Lung (tissue), 13 donors: ENCODE results near the gene SLC25A44. TPM values are rescaled to one million over a fixed set of nuclear protein-coding genes. Genes with fewer than 3 reads are reported as not detected.
A peak's percentile ranks its signal among the peaks of the same experiment; 100 is the strongest.

Experiments used
- ATAC-seq: fragments of 200-7000 bp; cut with Tn5 transposase; one replicate; pipeline ENCODE4 v1.9.1; 2020; ENCODE audit warnings: moderate number of reproducible peaks; ENCODE audit not compliant: insufficient read depth, low FRiP score
- DNase-seq, 3 donors: peaks; one replicate each; pipeline ENCODE4 v3.0.0-alpha.2; 2013 to 2017
- H3K27ac ChIP-seq, 2 donors: one replicate each; pipeline ENCODE4 v1.5.1; 2013; ENCODE audit warnings: mild to moderate bottlenecking in 2 of 2, moderate library complexity in 2 of 2, control low read depth in 1 of 2, inconsistent platforms in 1 of 2, low read depth in 1 of 2, low read length in 1 of 2
- H3K27me3 ChIP-seq, 3 donors: one replicate each; pipeline ENCODE4 v1.5.1; 2013; ENCODE audit warnings: low read length in 2 of 3; ENCODE audit not compliant: control insufficient read depth in 3 of 3, insufficient read depth in 3 of 3
- H3K36me3 ChIP-seq, 4 donors: one replicate each; pipeline ENCODE4 v1.5.1; 2013; ENCODE audit warnings: low read length in 4 of 4, mild to moderate bottlenecking in 1 of 4, moderate library complexity in 1 of 4; ENCODE audit not compliant: control insufficient read depth in 4 of 4, insufficient read depth in 4 of 4
- H3K4me1 ChIP-seq, 5 donors: one replicate each; pipeline ENCODE4 v1.5.1; 2013; ENCODE audit warnings: low read length in 5 of 5, mild to moderate bottlenecking in 2 of 5, moderate library complexity in 1 of 5; ENCODE audit not compliant: control insufficient read depth in 5 of 5, insufficient read depth in 5 of 5
- H3K4me3 ChIP-seq: one replicate; pipeline ENCODE4 v1.5.1; 2013; ENCODE audit warnings: mild to moderate bottlenecking, control low read depth, moderate library complexity
- H3K9ac ChIP-seq, 2 donors: one replicate each; pipeline ENCODE4 v1.5.1; 2013; ENCODE audit warnings: low read length in 2 of 2, control low read depth in 1 of 2; ENCODE audit not compliant: insufficient read depth in 1 of 2
- H3K9me3 ChIP-seq, 4 donors: one replicate each; pipeline ENCODE4 v1.5.1; 2013; ENCODE audit warnings: low read length in 3 of 4, mild to moderate bottlenecking in 1 of 4, moderate library complexity in 1 of 4; ENCODE audit not compliant: control insufficient read depth in 4 of 4, insufficient read depth in 3 of 4
- CTCF ChIP-seq: IDR thresholded peaks from 2 replicates; pipeline ENCODE4 v1.5.1; 2012; ENCODE audit warnings: mild to moderate bottlenecking; ENCODE audit errors: control extremely low read depth, extremely low read depth
- WGBS, 2 donors: extraction: QIAGEN DNeasy Blood & Tissue Kit; methylation state at CpG; one replicate each; pipeline ENCODE4 v1.1.7; 2013; 5-methylcytosine and 5-hydroxymethylcytosine counted together
- polyA plus RNA-seq, 2 donors: library from polyadenylated mRNA; stranded (reverse); fragments of 200-250 nt; gene quantifications; one replicate each; pipeline ENCODE4 v1.2.1, GENCODE V29; 2013
- small RNA-seq: library from RNA; depleted of rRNA; stranded (forward); fragments of <200 nt; gene quantifications from one replicate; pipeline ENCODE3, GENCODE V24; 2014; ENCODE audit warnings: low replicate concordance
- total RNA-seq, 2 donors: library from RNA; depleted of rRNA in 1 of 2; stranded (reverse); fragments of >200 nt in 1 of 2; gene quantifications; one replicate each; pipeline ENCODE4 v1.2.1, GENCODE V29; 2014 to 2021
- donor health status: control.
- donor health status: control.
- donor health status: Bipolar disorder and iron deficiency.
- donor health status: healthy.
- donor health status: DM: yes; HTN: yes; CAD: no.

SLC25A44 gene
- total and polyA plus RNA-seq, 4 donors = 8.0 to 28.4 (median 16.5) TPM

GRCh38 chr1:156258859-156259258 lies 65.0 kb downstream of the SLC25A44 start:
- DNase-seq (no peak), ATAC-seq (no peak)
- H3K4me3 ChIP-seq = no peak overlapping the region
- peaks cover 31 to 66% (median 48%) of the 10 kb centered on the region in 4 donors for H3K36me3 ChIP-seq
- H3K9ac ChIP-seq = no peak overlapping the region
- no peak overlapping the region for H3K27ac ChIP-seq
- H3K27me3 ChIP-seq = no peaks in the 10 kb centered on the region
- 97 to 99% methylated on average over 5 to 8 of the region's 8 CpGs for WGBS, 2 donors
- no peak for TF ChIP-seq CTCF
- H3K9me3 ChIP-seq = no peaks in the 10 kb centered on the region
- no peaks in the 10 kb centered on the region for H3K4me1 ChIP-seq

- no peak for DNase-seq
- peaks cover 31 to 68% (median 45%) of the 10 kb centered on the region in 4 donors for H3K36me3 ChIP-seq
- no peak overlapping the region for H3K9ac ChIP-seq
- no peaks in the 10 kb centered on the region for H3K9me3 ChIP-seq
- 82 to 87% methylated on average over 3 of the region's 3 CpGs for WGBS, 2 donors
- no peak for ATAC-seq
- no peaks in the 10 kb centered on the region for H3K27me3 ChIP-seq
- no peak overlapping the region for H3K4me3 ChIP-seq
- no peak overlapping the region for H3K27ac ChIP-seq
- no peaks in the 10 kb centered on the region for H3K4me1 ChIP-seq
- no peak for TF ChIP-seq CTCF
Measured at GRCh38 chr1:156259805-156260204, 65.9 kb downstream of the SLC25A44 start.

GRCh38 chr1:156260896-156261295 lies 67.0 kb downstream of the SLC25A44 start:
- Histone ChIP-seq H3K4me1 (no peaks in the 10 kb centered on the region), H3K27me3 (no peaks in the 10 kb centered on the region), H3K27ac (peak overlapping the region in 1 of 2 donors; percentile 6), H3K4me3 (no peak overlapping the region), H3K36me3 (peaks cover 38 to 74% (median 50%) of the 10 kb centered on the region in 4 donors), H3K9me3 (no peaks in the 10 kb centered on the region), H3K9ac (no peak overlapping the region)
- TF ChIP-seq CTCF = no peak
- ATAC-seq (no peak), DNase-seq (no peak)
- 90 to 99% methylated on average over 2 of the region's 2 CpGs for WGBS, 2 donors

Small RNA genes lying within 50 kb of the gene (small RNA-seq; reads per million reads assigned to genes)
- not detected for gene RF00568

Other genes with a start within 250 kb of the SLC25A44 start
- 100 to 1,000 TPM; 148 to 289 TPM for gene ARHGEF2, start 215.6 kb upstream of the SLC25A44 start, total RNA-seq
- 10 to 100 TPM; 72.0 to 91.4 TPM for gene ARHGEF2, start 215.6 kb upstream of the SLC25A44 start, polyA plus RNA-seq
- gene SSR2, start 173.2 kb upstream of the SLC25A44 start, total RNA-seq = 100 to 1,000 TPM; 281 to 289 TPM
- gene SSR2, start 173.2 kb upstream of the SLC25A44 start, polyA plus RNA-seq = 100 to 1,000 TPM; 294 to 467 TPM
- 10 to 100 TPM; 25.0 to 27.2 TPM for gene UBQLN4, start 140.3 kb upstream of the SLC25A44 start, total RNA-seq
- gene UBQLN4, start 140.3 kb upstream of the SLC25A44 start, polyA plus RNA-seq = 10 to 100 TPM; 16.2 to 20.8 TPM
- gene LAMTOR2, start 139.3 kb upstream of the SLC25A44 start, total RNA-seq = 10 to 100 TPM; 71.2 to 71.5 TPM
- gene LAMTOR2, start 139.3 kb upstream of the SLC25A44 start, polyA plus RNA-seq = 100 to 1,000 TPM; 135 to 143 TPM
- 10 to 100 TPM; 62.7 to 75.2 TPM for gene RAB25, start 132.9 kb upstream of the SLC25A44 start, total RNA-seq
- gene RAB25, start 132.9 kb upstream of the SLC25A44 start, polyA plus RNA-seq = 100 to 1,000 TPM in 1 of 2 donors, 10 to 100 TPM in 1; 99.2 to 156 TPM
- 1 to 10 TPM; 1.1 to 8.1 TPM for gene MEX3A, start 111.6 kb upstream of the SLC25A44 start, total RNA-seq
- gene MEX3A, start 111.6 kb upstream of the SLC25A44 start, polyA plus RNA-seq = under 1 TPM; 0.26 to 1.00 TPM
- gene LMNA, start 79.4 kb upstream of the SLC25A44 start, total RNA-seq = 100 to 1,000 TPM; 182 to 547 TPM
- 100 to 1,000 TPM; 163 to 205 TPM for gene LMNA, start 79.4 kb upstream of the SLC25A44 start, polyA plus RNA-seq
- gene SEMA4A, start 40.5 kb upstream of the SLC25A44 start, total RNA-seq = 10 to 100 TPM; 22.7 to 46.9 TPM
- 10 to 100 TPM; 26.9 to 54.9 TPM for gene SEMA4A, start 40.5 kb upstream of the SLC25A44 start, polyA plus RNA-seq
- gene PMF1, start 18.9 kb downstream of the SLC25A44 start, total RNA-seq = 10 to 100 TPM; 60.0 to 66.9 TPM
- gene PMF1, start 18.9 kb downstream of the SLC25A44 start, polyA plus RNA-seq = 100 to 1,000 TPM in 1 of 2 donors, 10 to 100 TPM in 1; 62.5 to 144 TPM
- gene BGLAP, start 48.1 kb downstream of the SLC25A44 start, total RNA-seq = 1 to 10 TPM; 1.3 to 1.7 TPM
- gene BGLAP, start 48.1 kb downstream of the SLC25A44 start, polyA plus RNA-seq = 1 to 10 TPM in 1 of 2 donors, under 1 TPM in 1; 0.46 to 1.7 TPM
- 1 to 10 TPM; 1.3 to 3.0 TPM for gene PAQR6, start 54.0 kb downstream of the SLC25A44 start, total RNA-seq
- 1 to 10 TPM; 1.7 to 2.6 TPM for gene PAQR6, start 54.0 kb downstream of the SLC25A44 start, polyA plus RNA-seq
- 10 to 100 TPM; 37.3 to 68.4 TPM for gene SMG5, start 88.7 kb downstream of the SLC25A44 start, total RNA-seq
- 10 to 100 TPM; 40.0 to 42.8 TPM for gene SMG5, start 88.7 kb downstream of the SLC25A44 start, polyA plus RNA-seq
- 1 to 10 TPM; 4.5 to 4.7 TPM for gene TMEM79, start 90.2 kb downstream of the SLC25A44 start, total RNA-seq
- 1 to 10 TPM; 2.5 to 4.6 TPM for gene TMEM79, start 90.2 kb downstream of the SLC25A44 start, polyA plus RNA-seq
- gene GLMP, start 101.6 kb downstream of the SLC25A44 start, total RNA-seq = 10 to 100 TPM; 30.1 to 71.0 TPM
- 10 to 100 TPM; 48.2 to 75.8 TPM for gene GLMP, start 101.6 kb downstream of the SLC25A44 start, polyA plus RNA-seq
- gene VHLL, start 105.2 kb downstream of the SLC25A44 start, total RNA-seq = not detected
- not detected for gene VHLL, start 105.2 kb downstream of the SLC25A44 start, polyA plus RNA-seq
- 100 to 1,000 TPM; 128 to 149 TPM for gene CCT3, start 144.2 kb downstream of the SLC25A44 start, total RNA-seq
- gene CCT3, start 144.2 kb downstream of the SLC25A44 start, polyA plus RNA-seq = 100 to 1,000 TPM in 1 of 2 donors, 10 to 100 TPM in 1; 71.6 to 165 TPM
- gene TSACC, start 144.4 kb downstream of the SLC25A44 start, total RNA-seq = not detected
- under 1 TPM; 0.29 to 0.45 TPM for gene TSACC, start 144.4 kb downstream of the SLC25A44 start, polyA plus RNA-seq
- gene RHBG, start 175.1 kb downstream of the SLC25A44 start, total RNA-seq = under 1 TPM; 0.18 to 0.74 TPM
- not detected for gene RHBG, start 175.1 kb downstream of the SLC25A44 start, polyA plus RNA-seq